ENCODE data around the gene PRDX1. TPM values are rescaled to one million over a fixed set of nuclear protein-coding genes. Genes with fewer than 3 reads are reported as not detected.
A peak's percentile ranks its signal among the peaks of the same experiment; 100 is the strongest.
"Not testable (repeated sequence)": the region's sequence is repeated elsewhere in the genome, so short reads cannot be mapped to it uniquely, and the experiment has no call there.

PRDX1 gene
- total RNA-seq, 2 donors from 2014 or later = 344 to 571 TPM

- ATAC-seq (replicated peaks) = no peak
- Mint-ChIP-seq H3K27ac (no peak overlapping the region), H3K27me3 (no peaks in the 10 kb centered on the region), H3K9me3 (no peaks in the 10 kb centered on the region), H3K36me3 (ENCODE audit: low read depth) (peaks cover under 1% of the 10 kb centered on the region), H3K4me1 (peaks cover 21% of the 10 kb centered on the region), H3K4me3 (peak overlapping the region; percentile 67)
These were observed 24.0 kb upstream of the PRDX1 start for GRCh38 chr1:45545553-45546310.

GRCh38 chr1:45545019-45545493 lies 23.4 kb upstream of the PRDX1 start:
- Mint-ChIP-seq H3K27me3 (no peaks in the 10 kb centered on the region), H3K27ac (peak overlapping the region; percentile 25), H3K4me1 (peaks cover 21% of the 10 kb centered on the region), H3K9me3 (no peaks in the 10 kb centered on the region), H3K4me3 (peak overlapping the region; percentile 67), H3K36me3 (ENCODE audit: low read depth) (no peaks in the 10 kb centered on the region)
- peak; percentile 77 for ATAC-seq (replicated peaks)

GRCh38 chr1:45544530-45544929 lies 22.8 kb upstream of the PRDX1 start:
- no peak for ATAC-seq (replicated peaks)
- H3K36me3 Mint-ChIP-seq (ENCODE audit: low read depth) = no peaks in the 10 kb centered on the region
- H3K4me1 Mint-ChIP-seq = peaks cover 21% of the 10 kb centered on the region
- peak overlapping the region; percentile 67 for H3K4me3 Mint-ChIP-seq
- H3K27me3 Mint-ChIP-seq = no peaks in the 10 kb centered on the region
- H3K27ac Mint-ChIP-seq = no peak overlapping the region
- H3K9me3 Mint-ChIP-seq = no peaks in the 10 kb centered on the region

GRCh38 chr1:45543581-45544417 lies 22.1 kb upstream of the PRDX1 start:
- ATAC-seq (replicated peaks) = peak; percentile 92
- H3K9me3 Mint-ChIP-seq = no peaks in the 10 kb centered on the region
- H3K36me3 Mint-ChIP-seq (ENCODE audit: low read depth) = no peaks in the 10 kb centered on the region
- H3K4me3 Mint-ChIP-seq = peak overlapping the region; percentile 67
- peaks cover 21% of the 10 kb centered on the region for H3K4me1 Mint-ChIP-seq
- H3K27me3 Mint-ChIP-seq = no peaks in the 10 kb centered on the region
- peak overlapping the region; percentile 66 for H3K27ac Mint-ChIP-seq

DNA sequence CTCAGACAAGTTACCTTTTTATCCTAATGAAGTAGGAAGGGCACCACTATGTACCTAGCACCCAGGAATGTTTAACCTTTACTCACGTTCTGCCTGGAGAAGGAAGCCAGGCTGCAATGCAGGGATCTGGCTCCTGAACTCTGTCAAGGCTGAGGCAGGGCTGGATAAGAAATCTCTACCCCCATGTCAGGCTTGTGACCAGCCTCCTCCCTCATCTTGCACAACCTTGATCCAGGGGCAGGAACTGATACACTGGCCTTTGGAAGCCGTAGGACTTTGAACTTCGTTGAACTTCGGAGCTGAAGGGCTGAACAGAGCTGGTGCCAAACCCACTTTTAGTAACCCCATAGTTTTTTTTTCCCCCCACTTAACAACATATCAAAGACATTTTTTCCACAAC lies 20.9 kb upstream of the PRDX1 start:
- no peaks in the 10 kb centered on the region for H3K9me3 Mint-ChIP-seq
- ATAC-seq (replicated peaks) = no peak
- no peak overlapping the region for H3K4me3 Mint-ChIP-seq
- no peak overlapping the region for H3K27ac Mint-ChIP-seq
- H3K4me1 Mint-ChIP-seq = peaks cover 21% of the 10 kb centered on the region
- no peaks in the 10 kb centered on the region for H3K36me3 Mint-ChIP-seq (ENCODE audit: low read depth)
- H3K27me3 Mint-ChIP-seq = no peaks in the 10 kb centered on the region

- Mint-ChIP-seq H3K9me3 (no peaks in the 10 kb centered on the region), H3K27me3 (no peaks in the 10 kb centered on the region), H3K27ac (no peak overlapping the region), H3K4me3 (no peak overlapping the region), H3K36me3 (ENCODE audit: low read depth) (no peaks in the 10 kb centered on the region), H3K4me1 (peaks cover 32% of the 10 kb centered on the region)
- no peak for ATAC-seq (replicated peaks)
These were observed 19.5 kb upstream of the PRDX1 start for GRCh38 chr1:45541193-45541592.

DNA sequence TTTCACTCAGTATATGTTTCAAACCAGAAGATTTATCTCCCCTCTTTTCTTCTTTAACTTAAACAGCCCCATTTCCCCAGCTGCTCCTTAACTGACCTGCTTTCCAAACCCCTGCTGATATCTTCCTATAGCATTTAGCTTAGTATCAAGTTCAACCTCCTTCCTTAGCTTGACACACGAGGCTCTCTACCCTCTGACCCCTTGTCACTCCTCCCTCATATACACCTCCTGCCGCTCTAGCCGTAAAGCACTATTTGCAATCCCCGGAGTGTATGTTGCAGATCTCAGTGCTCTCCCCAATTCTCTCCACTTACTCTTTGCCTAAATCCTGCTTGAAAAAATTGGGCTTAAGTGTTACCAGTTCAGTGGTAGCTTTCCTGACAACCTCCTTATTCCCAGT lies 15.2 kb upstream of the PRDX1 start:
- Mint-ChIP-seq H3K4me1 (peaks cover 14% of the 10 kb centered on the region), H3K9me3 (no peaks in the 10 kb centered on the region), H3K36me3 (ENCODE audit: low read depth) (no peaks in the 10 kb centered on the region), H3K27me3 (no peaks in the 10 kb centered on the region), H3K4me3 (no peak overlapping the region), H3K27ac (no peak overlapping the region)
- no peak for ATAC-seq (replicated peaks)

GRCh38 chr1:45535988-45536766 lies 14.5 kb upstream of the PRDX1 start:
- ATAC-seq (replicated peaks) = peak; percentile 97
- no peaks in the 10 kb centered on the region for H3K27me3 Mint-ChIP-seq
- peak overlapping the region; percentile 28 for H3K27ac Mint-ChIP-seq
- peak overlapping the region; percentile 3 for H3K4me3 Mint-ChIP-seq
- peaks cover 14% of the 10 kb centered on the region for H3K4me1 Mint-ChIP-seq
- no peaks in the 10 kb centered on the region for H3K9me3 Mint-ChIP-seq
- no peaks in the 10 kb centered on the region for H3K36me3 Mint-ChIP-seq (ENCODE audit: low read depth)

GRCh38 chr1:45531873-45532272 lies 10.2 kb upstream of the PRDX1 start:
- Mint-ChIP-seq H3K36me3 (ENCODE audit: low read depth) (no peaks in the 10 kb centered on the region), H3K27me3 (no peaks in the 10 kb centered on the region), H3K9me3 (no peaks in the 10 kb centered on the region), H3K27ac (no peak overlapping the region), H3K4me3 (no peak overlapping the region), H3K4me1 (peaks cover 10% of the 10 kb centered on the region)
- no peak for ATAC-seq (replicated peaks)

DNA sequence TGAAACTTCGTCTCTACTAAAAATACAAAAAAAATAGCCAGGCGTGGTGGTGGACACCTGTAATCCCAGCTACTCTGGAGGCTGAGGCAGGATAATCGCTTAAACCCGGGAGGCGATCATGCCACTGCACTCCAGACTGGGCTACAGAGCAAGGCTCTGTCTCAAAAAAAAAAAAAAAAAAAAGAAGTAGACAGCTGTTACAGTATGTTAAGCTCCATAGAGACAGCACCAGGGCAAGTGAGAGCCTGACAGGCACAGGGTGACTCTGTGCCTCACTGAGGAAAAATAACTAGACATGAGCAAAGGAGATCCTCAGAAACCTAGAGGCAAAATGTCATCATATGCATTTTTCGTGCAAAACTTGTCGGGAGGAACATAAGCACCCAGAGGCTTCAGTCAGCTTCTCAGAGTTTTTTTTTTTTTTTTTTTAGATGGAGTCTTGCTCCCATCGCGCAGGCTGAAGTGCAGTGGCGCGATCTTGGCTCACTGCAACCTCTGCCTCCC lies 9.0 kb upstream of the PRDX1 start:
- H3K27ac Mint-ChIP-seq = no peak overlapping the region
- H3K27me3 Mint-ChIP-seq = no peaks in the 10 kb centered on the region
- H3K36me3 Mint-ChIP-seq (ENCODE audit: low read depth) = no peaks in the 10 kb centered on the region
- ATAC-seq (replicated peaks) = no peak
- no peaks in the 10 kb centered on the region for H3K4me1 Mint-ChIP-seq
- no peaks in the 10 kb centered on the region for H3K9me3 Mint-ChIP-seq
- no peak overlapping the region for H3K4me3 Mint-ChIP-seq

GRCh38 chr1:45526135-45526644 lies 4.5 kb upstream of the PRDX1 start:
- Mint-ChIP-seq H3K27me3 (no peaks in the 10 kb centered on the region), H3K4me1 (peaks cover 20% of the 10 kb centered on the region), H3K4me3 (no peak overlapping the region), H3K9me3 (no peaks in the 10 kb centered on the region), H3K27ac (no peak overlapping the region), H3K36me3 (ENCODE audit: low read depth) (peaks cover 15% of the 10 kb centered on the region)
- no peak for ATAC-seq (replicated peaks)

DNA sequence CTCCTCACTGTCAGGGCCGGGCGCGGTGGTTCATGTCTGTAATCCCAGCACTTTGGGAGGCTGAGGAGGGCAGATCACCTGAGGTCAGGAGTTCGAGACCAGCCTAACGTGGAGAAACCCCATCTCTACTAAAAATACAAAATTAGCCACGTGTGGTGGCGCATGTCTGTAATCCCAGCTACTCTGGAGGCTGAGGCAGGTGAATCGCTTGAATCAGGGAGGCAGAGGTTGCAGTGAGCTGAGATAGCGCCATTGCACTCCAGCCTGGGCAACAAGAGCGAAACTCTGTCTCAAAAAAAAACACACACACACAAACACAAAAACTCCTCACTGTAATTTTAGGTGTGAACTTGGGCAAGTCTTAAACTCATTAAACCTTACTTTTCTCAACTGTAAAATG lies 2.3 kb upstream of the PRDX1 start:
- Mint-ChIP-seq H3K4me3 (peak overlapping the region; percentile 94), H3K36me3 (ENCODE audit: low read depth) (peaks cover 33% of the 10 kb centered on the region), H3K4me1 (peaks cover 24% of the 10 kb centered on the region)
- not testable (repeated sequence) for ATAC-seq (replicated peaks); H3K27me3 Mint-ChIP-seq; H3K27ac Mint-ChIP-seq; H3K9me3 Mint-ChIP-seq

GRCh38 chr1:45523516-45523915 lies 1.8 kb upstream of the PRDX1 start:
- Mint-ChIP-seq H3K4me3 (peak overlapping the region; percentile 94), H3K4me1 (peaks cover 28% of the 10 kb centered on the region), H3K27ac (peak overlapping the region; percentile 99), H3K36me3 (ENCODE audit: low read depth) (peaks cover 38% of the 10 kb centered on the region)
- not testable (repeated sequence) for H3K27me3 Mint-ChIP-seq, H3K9me3 Mint-ChIP-seq
- ATAC-seq (replicated peaks) = peak; percentile 44

Data from activated T-helper 17 cell treated with anti-CD3 and anti-CD28 coated beads, Interleukin-2, amount 50 U/mL, for 72 hours (primary cell).